Esophagus squamous epithelium (tissue), 5 donors: ENCODE data around the gene STAT1. TPM values are rescaled to one million over a fixed set of nuclear protein-coding genes. Genes with fewer than 3 reads are reported as not detected.
A peak's percentile ranks its signal among the peaks of the same experiment; 100 is the strongest.

Source experiments
- DNase-seq: peaks from one replicate; lab custom pipeline; 2025; lab: John Stamatoyannopoulos, UW
- H3K27ac ChIP-seq, 4 donors: fragments of 200-600 bp; sonication (generic); one replicate each; pipeline ENCODE4 v1.5.1; 2016 to 2019; ENCODE audit warnings: mild to moderate bottlenecking in 1 of 4
- H3K27me3 ChIP-seq, 4 donors: fragments of 200-600 bp; sonication (generic); 1 replicate in 3 of 4; 2 replicates in 1 of 4; pipeline versions ENCODE4 v1.5.1 to v1.6.0; 2017 to 2021; ENCODE audit warnings: antibody characterized with exemption in 1 of 4
- H3K36me3 ChIP-seq, 3 donors: fragments of 200-600 bp; sonication (generic); one replicate each; pipeline ENCODE4 v1.5.1; 2016 to 2019
- H3K4me1 ChIP-seq, 3 donors: fragments of 200-600 bp; sonication (generic); one replicate each; pipeline ENCODE4 v1.5.1; 2017 to 2019
- H3K4me3 ChIP-seq, 4 donors: fragments of 200-600 bp; sonication (generic); 1 replicate in 3 of 4; 2 replicates in 1 of 4; pipeline ENCODE4 v1.5.1; 2016 to 2019; ENCODE audit warnings: mild to moderate bottlenecking in 2 of 4, moderate library complexity in 1 of 4
- H3K9me3 ChIP-seq, 3 donors: fragments of 200-600 bp; sonication (generic); one replicate each; pipeline ENCODE4 v1.5.1; 2016 to 2019
- CTCF ChIP-seq, 6 experiments: fragments of 450-650 bp in 4 of 6; fragments of 200-600 bp in 2 of 6; sonication (generic) in 2 of 6; IDR thresholded peaks; one replicate each; pipeline ENCODE4 v1.5.1; 2016 to 2019; ENCODE audit warnings: antibody characterized with exemption in 6 of 6, mild to moderate bottlenecking in 4 of 6, moderate library complexity in 4 of 6
- POLR2A ChIP-seq, 4 donors: fragments of 450-650 bp; IDR thresholded peaks; one replicate each; pipeline ENCODE4 v1.6.1; 2017; ENCODE audit warnings: antibody characterized with exemption in 4 of 4, mild to moderate bottlenecking in 4 of 4, moderate library complexity in 3 of 4
- WGBS, 2 donors: methylation state at CpG; one replicate each; pipeline ENCODE4 v1.1.5; 2018; 5-methylcytosine and 5-hydroxymethylcytosine counted together
- intact Hi-C: fragments of 100-400 bp; cut with DNase I; formaldehyde crosslinking; loops from one replicate; pipeline ENCODE4 v1.15.0; 2022
- total RNA-seq, 4 donors: library from RNA; depleted of rRNA; stranded (reverse); fragments of >200 nt; gene quantifications; one replicate each; pipeline ENCODE4 v1.1.0, GENCODE V29; 2016
- donor health status: DM: yes; HTN: yes; CAD: no.

Gene STAT1
- total RNA-seq, result 10 to 100 TPM; 23.6 to 58.9 (median 36.1) TPM

GRCh38 chr2:191013932-191014652 is at the start of gene STAT1:
Gene STAT1 (minus strand): TSS chr2:191014171. CDS start chr2:191010003, 4,168 bp downstream.
- H3K4me3 ChIP-seq, result peak within 1 kb of the TSS; percentile 79 to 90 (median 83)
- H3K27me3 ChIP-seq, result no peaks in the 10 kb centered on the region
- intact Hi-C loops, result no loop called here
- peaks cover 0 to 17% (median 0%) of the 10 kb centered on the region in 3 donors for H3K36me3 ChIP-seq
- DNase-seq, result peak; percentile 40
- H3K9me3 ChIP-seq, result no peaks in the 10 kb centered on the region
- 1% methylated on average over 20 to 26 of the region's 68 CpGs for WGBS, 2 donors
- TF ChIP-seq CTCF (IDR thresholded peaks at IDR 0.05), result peak in 5 of 6 experiments; percentile 9 to 27 (median 17)
- TF ChIP-seq POLR2A (IDR thresholded peaks at IDR 0.05), result peak in 3 of 4 donors; percentile 49 to 95 (median 90)
- peak within 1 kb of the TSS; percentile 88 to 96 (median 94) for H3K27ac ChIP-seq
- peaks cover 25 to 42% (median 31%) of the 10 kb centered on the region in 3 donors for H3K4me1 ChIP-seq

- Histone ChIP-seq H3K9me3 (no peaks in the 10 kb centered on the region), H3K4me1 (no peaks in the 10 kb centered on the region), H3K27ac (no peak overlapping the region), H3K4me3 (no peak overlapping the region), H3K27me3 (no peaks in the 10 kb centered on the region), H3K36me3 (no peaks in the 10 kb centered on the region)
- DNase-seq, result no peak
- intact Hi-C loops, result no loop called here
- WGBS, 2 donors, result 83 to 100% methylated on average over 1 of the region's 1 CpG
- TF ChIP-seq POLR2A (IDR thresholded peaks at IDR 0.05) (no peak), CTCF (IDR thresholded peaks at IDR 0.05) (no peak)
Observed at GRCh38 chr2:191063584-191063983, 49.6 kb upstream of the STAT1 start.

- Histone ChIP-seq H3K9me3 (no peaks in the 10 kb centered on the region), H3K4me3 (no peak overlapping the region), H3K36me3 (no peaks in the 10 kb centered on the region), H3K4me1 (no peaks in the 10 kb centered on the region), H3K27me3 (no peaks in the 10 kb centered on the region), H3K27ac (no peak overlapping the region)
- no peak for TF ChIP-seq POLR2A (IDR thresholded peaks at IDR 0.05)
- TF ChIP-seq CTCF (IDR thresholded peaks at IDR 0.05), result no peak
- no peak for DNase-seq
- WGBS, 2 donors, result 83 to 85% methylated on average over 4 of the region's 4 CpGs
- intact Hi-C loops, result no loop called here
Observed at GRCh38 chr2:191061381-191061980, 47.5 kb upstream of the STAT1 start.

GRCh38 chr2:191059308-191059707 is 45.3 kb upstream of the STAT1 start:
- intact Hi-C loops, result loop anchor here (10.0 kb wide), 1 partner anchor 445 kb away; no protein-coding TSS in a partner anchor
- 79 to 88% methylated on average over 3 of the region's 3 CpGs for WGBS, 2 donors
- Histone ChIP-seq H3K27ac (no peak overlapping the region), H3K4me3 (no peak overlapping the region), H3K9me3 (no peaks in the 10 kb centered on the region), H3K27me3 (no peaks in the 10 kb centered on the region), H3K36me3 (no peaks in the 10 kb centered on the region), H3K4me1 (no peaks in the 10 kb centered on the region)
- TF ChIP-seq POLR2A (IDR thresholded peaks at IDR 0.05), result no peak
- TF ChIP-seq CTCF (IDR thresholded peaks at IDR 0.05), result no peak
- no peak for DNase-seq

GRCh38 chr2:191056228-191056627 is 42.3 kb upstream of the STAT1 start:
- H3K36me3 ChIP-seq, result no peaks in the 10 kb centered on the region
- DNase-seq, result no peak
- intact Hi-C loops, result loop anchor here (10.0 kb wide), 1 partner anchor 449 kb away; no protein-coding TSS in a partner anchor
- TF ChIP-seq CTCF (IDR thresholded peaks at IDR 0.05) (no peak), POLR2A (IDR thresholded peaks at IDR 0.05) (no peak)
- 67 to 87% methylated on average over 2 of the region's 2 CpGs for WGBS, 2 donors
- no peak overlapping the region for H3K4me3 ChIP-seq
- peaks cover 0 to 4% (median 0%) of the 10 kb centered on the region in 4 donors for H3K27me3 ChIP-seq
- no peaks in the 10 kb centered on the region for H3K9me3 ChIP-seq
- peaks cover 0 to 7% (median 0%) of the 10 kb centered on the region in 3 donors for H3K4me1 ChIP-seq
- H3K27ac ChIP-seq, result no peak overlapping the region
